Hematopoietic multipotent progenitor cell (in vitro differentiated cells): Measurements from ENCODE around the gene CHRFAM7A. TPM values are rescaled to one million over a fixed set of nuclear protein-coding genes. Genes with fewer than 3 reads are reported as not detected.
"Not testable (repeated sequence)": the region's sequence is repeated elsewhere in the genome, so short reads cannot be mapped to it uniquely, and the experiment has no call there.

Experiments
- DNase-seq, 3 donors: peaks; one replicate each; pipeline ENCODE4 v3.0.0-alpha.2; 2011 to 2015; ENCODE audit warnings: low read depth in 2 of 3, low spot score in 2 of 3
- small RNA-seq: library from RNA; depleted of rRNA; stranded (forward); fragments of <200 nt; gene quantifications from one replicate; pipeline ENCODE3, GENCODE V24; 2012
- total RNA-seq: library from RNA; depleted of rRNA; stranded (reverse); fragments of >200 nt; gene quantifications from one replicate; pipeline ENCODE4 v1.2.3, GENCODE V29; 2012

CHRFAM7A gene
- total RNA-seq, 1 donor = 10.2 TPM

DNA sequence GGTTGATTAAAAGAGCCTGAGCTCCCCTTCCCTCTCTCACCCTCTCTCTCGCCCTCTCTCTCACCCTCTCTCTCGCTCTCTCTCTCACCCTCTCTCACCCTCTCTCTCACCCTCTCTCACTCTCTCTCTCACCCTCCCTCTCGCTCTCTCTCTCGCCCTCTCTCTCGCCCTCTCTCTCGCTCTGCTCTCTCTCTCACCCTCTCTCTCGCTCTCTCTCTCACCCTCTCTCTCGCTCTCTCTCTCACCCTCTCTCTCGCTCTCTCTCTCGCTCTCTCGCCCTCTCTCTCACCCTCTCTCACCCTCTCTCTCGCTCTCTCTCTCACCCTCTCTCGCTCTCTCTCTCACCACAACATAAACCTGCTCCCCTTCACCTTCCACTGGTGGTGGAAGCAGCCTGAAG, 67.2 kb downstream of the CHRFAM7A start:
- not testable (repeated sequence) for DNase-seq

DNA sequence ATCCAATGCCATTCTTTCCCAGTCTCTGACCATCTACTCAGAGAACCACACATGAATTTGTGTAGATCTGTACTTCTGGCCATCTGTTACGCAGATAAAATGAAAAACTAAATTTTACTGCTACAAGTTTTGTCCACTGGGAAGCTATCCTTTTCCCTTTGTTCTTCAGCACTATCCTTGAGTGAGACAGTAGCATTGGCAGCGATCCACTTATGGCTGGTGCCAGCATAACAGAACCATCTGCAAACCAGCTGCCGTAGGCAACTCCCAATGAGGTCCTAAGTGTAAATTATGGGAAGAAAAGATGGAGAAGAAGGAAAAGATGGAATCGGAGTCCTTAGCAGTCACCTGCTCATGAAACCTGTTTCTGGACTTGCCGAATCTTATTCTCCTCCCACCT, 72.3 kb downstream of the CHRFAM7A start:
- not testable (repeated sequence) for DNase-seq

DNA sequence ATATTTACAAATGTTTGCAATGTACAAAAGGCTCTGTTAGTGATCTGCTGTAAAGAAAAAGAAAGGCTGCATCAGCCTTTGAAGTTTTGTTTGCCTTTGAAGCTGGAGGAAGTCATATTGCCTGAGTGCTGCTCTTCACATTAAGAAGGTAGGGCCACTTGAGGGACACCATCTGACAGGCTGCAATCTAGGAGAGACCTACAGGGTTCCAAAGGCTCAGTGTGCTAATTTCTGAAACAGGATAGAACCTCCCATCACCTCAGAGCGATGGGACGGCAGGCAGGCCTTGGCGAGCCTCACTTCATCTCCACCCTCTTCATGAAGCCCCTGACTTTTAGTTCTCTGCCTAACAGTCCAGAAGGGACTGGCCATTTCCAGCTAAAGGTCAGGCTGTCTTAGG, 77.6 kb downstream of the CHRFAM7A start:
- not testable (repeated sequence) for DNase-seq

- DNase-seq = not testable (repeated sequence)
Measured at GRCh38 chr15:30310575-30310974, 82.8 kb downstream of the CHRFAM7A start.

Small RNAs within 50 kb of the gene (small RNA-seq; reads per million reads assigned to genes)
- gene AC019322.2 = not detected
- not detected for gene RF00019
- not detected for gene RF00096
- not detected for gene RN7SL196P

Other genes starting within 250 kb of the CHRFAM7A start
- 4.8 TPM for gene GOLGA8R, start 20.7 kb upstream of the CHRFAM7A start, total RNA-seq
- gene GOLGA8Q, start 158.5 kb upstream of the CHRFAM7A start, total RNA-seq = 1.3 TPM
- gene GOLGA8H, start 210.5 kb upstream of the CHRFAM7A start, total RNA-seq = 1.6 TPM